AML-193 (cell line): Measurements from ENCODE around the gene ARHGAP12.

Source experiments
- DNase-seq, 2 experiments: peaks; one replicate each; lab custom pipeline; 2025; lab: John Stamatoyannopoulos, UW

Gene ARHGAP12

DNA sequence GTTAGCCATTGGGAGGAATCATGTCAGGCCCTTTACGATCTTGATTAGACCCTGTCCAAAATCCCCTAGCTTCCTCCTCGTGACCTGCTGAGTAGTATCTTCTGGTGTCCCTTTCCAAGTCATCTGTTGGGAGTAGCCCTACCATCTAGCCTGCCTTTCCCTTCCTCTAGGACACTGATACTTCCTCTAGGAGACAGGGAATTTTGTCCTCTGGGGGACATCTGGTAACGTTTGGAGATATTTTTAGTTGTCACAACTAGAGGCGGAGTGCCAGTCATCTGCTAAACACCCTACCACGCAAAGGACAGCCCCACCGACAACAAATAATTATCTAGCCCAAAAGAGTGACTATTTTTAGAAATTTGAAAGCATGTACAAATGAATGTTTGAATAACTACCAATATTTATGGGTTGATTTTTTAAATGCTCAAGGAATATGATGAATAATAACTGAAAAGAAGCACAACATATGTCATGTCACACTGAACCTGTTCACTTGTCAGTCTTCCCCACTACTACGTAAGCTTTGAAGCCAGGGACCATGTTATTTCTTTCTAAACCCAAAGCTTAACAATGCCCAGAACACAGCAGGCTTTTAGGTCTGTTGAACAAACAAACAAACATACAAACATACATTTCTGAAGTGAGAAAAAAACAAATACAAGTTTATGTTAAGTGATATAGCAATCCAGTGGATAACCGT, 105.9 kb downstream of the ARHGAP12 start:
- no peak for DNase-seq

- DNase-seq = no peak
Observed at GRCh38 chr10:31822150-31822549, 106.5 kb downstream of the ARHGAP12 start.

GRCh38 chr10:31820778-31821369, 107.8 kb downstream of the ARHGAP12 start:
- no peak for DNase-seq

GRCh38 chr10:31820096-31820495, 108.5 kb downstream of the ARHGAP12 start:
- DNase-seq = no peak

- DNase-seq = no peak
Observed at GRCh38 chr10:31819391-31819820, 109.2 kb downstream of the ARHGAP12 start.

GRCh38 chr10:31816318-31816717, 112.3 kb downstream of the ARHGAP12 start:
- no peak for DNase-seq

GRCh38 chr10:31808258-31809218, 120.1 kb downstream of the ARHGAP12 start:
- peak; percentile 51 to 68 for DNase-seq

GRCh38 chr10:31804352-31804810, 124.2 kb downstream of the ARHGAP12 start:
- no peak for DNase-seq

GRCh38 chr10:31803606-31804351, 124.9 kb downstream of the ARHGAP12 start:
- no peak for DNase-seq

- no peak for DNase-seq
Observed at GRCh38 chr10:31799181-31799580, 129.4 kb downstream of the ARHGAP12 start.

DNA sequence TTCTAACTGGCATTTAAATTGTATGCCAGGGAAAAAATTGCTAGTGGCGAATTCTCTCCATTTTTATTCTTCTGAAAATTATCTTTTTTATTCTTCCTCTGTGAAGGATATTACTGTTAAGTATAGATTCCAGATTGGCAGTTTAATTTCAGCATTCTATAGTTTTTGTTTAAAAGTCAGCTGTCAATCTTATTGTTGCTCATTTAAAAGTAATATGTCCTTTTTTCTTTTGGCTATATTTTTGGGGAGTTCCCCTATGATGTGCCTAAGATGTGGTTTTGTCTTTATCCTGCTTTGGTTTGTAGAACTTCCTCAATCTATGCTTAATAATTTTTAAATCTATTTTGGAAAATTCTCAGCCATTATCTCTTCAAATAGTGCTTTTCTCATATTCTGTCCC, 135.9 kb downstream of the ARHGAP12 start:
- no peak for DNase-seq

GRCh38 chr10:31789555-31789954, 139.1 kb downstream of the ARHGAP12 start:
- no peak for DNase-seq

DNA sequence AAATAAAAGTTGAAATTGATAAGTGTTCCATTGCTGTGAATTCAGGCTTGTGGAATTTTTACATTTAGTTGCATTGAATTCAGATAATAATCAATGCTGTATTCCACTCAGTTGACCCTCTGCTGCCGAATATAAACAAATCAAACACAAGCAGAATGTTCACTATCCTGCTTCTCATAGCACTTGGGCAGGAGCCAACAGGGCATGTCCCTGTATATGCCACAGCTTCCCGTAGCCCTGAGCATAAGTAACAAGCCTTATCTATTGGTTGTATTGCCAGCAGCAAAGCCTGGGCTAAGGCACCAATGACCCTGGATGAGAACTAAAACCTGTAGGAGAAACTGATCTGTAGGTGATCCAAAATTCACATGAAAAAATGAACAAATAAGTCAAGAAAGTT, 145.9 kb downstream of the ARHGAP12 start:
- no peak for DNase-seq

DNA sequence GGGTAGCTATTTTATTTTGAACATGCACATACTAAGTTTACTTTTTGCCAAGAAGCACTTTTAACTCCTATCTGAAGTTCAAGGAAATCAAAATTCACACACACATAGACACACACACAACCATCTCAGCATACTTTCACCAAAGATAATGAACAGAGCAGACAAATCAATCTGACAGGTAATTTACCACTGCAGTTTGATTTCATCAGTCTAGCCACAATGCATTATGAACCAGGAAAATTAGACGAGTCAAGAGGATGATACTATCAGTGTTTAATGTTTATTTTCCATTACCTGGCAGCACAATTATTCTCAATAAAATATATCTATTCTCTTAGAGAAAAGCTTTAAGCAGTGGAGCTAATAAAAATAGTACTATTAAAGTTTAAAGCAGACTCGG, 147.9 kb downstream of the ARHGAP12 start:
- no peak for DNase-seq

DNA sequence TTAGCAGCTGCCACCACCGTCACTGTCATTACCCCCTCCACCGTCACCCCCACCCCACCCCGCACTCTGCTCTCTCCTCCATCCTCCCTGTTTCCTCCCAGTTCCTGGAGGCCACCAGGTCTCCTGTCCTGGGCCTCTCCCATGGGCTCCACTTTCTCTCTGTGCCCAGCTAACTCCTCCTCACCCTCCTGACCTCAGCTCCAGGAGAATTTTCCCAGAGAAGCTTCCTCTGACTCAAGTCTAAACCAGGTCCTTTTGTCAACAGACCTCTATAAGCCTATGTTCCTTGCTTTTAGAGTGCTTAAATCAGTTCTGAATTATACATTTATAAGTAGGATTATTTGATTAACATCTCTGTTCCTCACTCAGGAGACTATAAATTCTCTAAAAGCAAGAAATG, 150.0 kb downstream of the ARHGAP12 start:
- no peak for DNase-seq

DNA sequence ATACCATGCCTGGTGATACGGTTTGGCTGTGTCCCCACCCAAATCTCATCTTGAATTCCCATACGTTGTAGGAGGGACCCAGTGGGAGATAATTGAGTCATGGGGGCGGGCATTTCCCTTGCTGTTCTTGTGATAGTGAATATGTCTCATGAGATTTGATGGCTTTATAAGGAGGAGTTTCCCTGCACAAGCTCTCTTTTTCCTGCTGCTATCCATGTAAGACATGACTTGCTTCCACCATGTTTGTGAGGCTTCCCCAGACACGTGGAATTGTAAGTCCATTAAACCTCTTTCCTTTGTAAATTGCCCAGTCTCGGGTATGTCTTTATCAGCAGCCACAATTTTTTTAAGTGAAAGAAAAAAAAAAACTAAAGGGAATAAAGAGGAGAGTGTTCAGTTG, 152.5 kb downstream of the ARHGAP12 start:
- no peak for DNase-seq

- no peak for DNase-seq
Observed at GRCh38 chr10:31774928-31775650, 153.5 kb downstream of the ARHGAP12 start.

GRCh38 chr10:31774299-31774900, 154.2 kb downstream of the ARHGAP12 start:
- no peak for DNase-seq

DNA sequence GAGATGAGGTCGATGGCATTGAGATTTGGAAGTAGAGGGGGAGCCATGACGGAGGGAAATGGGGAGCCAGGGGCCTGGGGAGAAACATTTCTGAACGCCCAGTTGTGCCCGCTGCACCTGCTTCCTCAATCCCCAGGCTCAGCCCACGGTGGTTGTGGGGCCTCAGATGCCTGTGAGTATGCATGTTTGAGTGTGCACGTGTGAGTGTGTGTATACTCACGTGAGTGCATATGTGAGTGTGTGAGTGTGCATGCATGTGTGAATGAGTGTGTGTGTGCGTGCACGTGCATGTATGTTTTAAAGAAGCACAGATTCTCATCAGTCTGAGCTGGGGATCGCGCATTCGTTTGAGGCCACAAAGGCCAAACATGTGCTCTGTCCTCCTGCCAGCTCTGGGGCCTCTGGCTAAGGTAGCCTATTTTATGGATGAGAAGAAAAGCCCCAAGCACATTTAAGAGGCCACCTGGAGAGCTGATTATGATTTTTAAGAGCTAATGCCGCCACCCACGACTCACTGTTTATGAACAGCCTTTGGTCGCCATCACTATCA, 154.8 kb downstream of the ARHGAP12 start:
- no peak for DNase-seq

- DNase-seq = no peak
Observed at GRCh38 chr10:31771331-31771831, 157.2 kb downstream of the ARHGAP12 start.
